Muscle layer of duodenum (tissue), 2 donors: ENCODE results near the gene ETV6.

Experiments used
- H3K27ac ChIP-seq: one replicate; pipeline ENCODE4 v1.7.0; 2013; ENCODE audit warnings: mild to moderate bottlenecking, low read length
- H3K27me3 ChIP-seq: one replicate; pipeline ENCODE4 v1.7.0; 2013; ENCODE audit warnings: low read depth, mild to moderate bottlenecking, control low read depth, low read length
- H3K36me3 ChIP-seq, 2 donors: one replicate each; pipeline ENCODE4 v1.7.0; 2013; ENCODE audit warnings: low read length in 2 of 2, control low read depth in 1 of 2, mild to moderate bottlenecking in 1 of 2; ENCODE audit not compliant: insufficient read depth in 2 of 2, control insufficient read depth in 1 of 2
- H3K4me1 ChIP-seq, 2 donors: one replicate each; pipeline ENCODE4 v1.7.0; 2013; ENCODE audit warnings: low read length in 2 of 2, mild to moderate bottlenecking in 2 of 2, control low read depth in 1 of 2, moderate library complexity in 1 of 2; ENCODE audit not compliant: insufficient read depth in 2 of 2, control insufficient read depth in 1 of 2
- H3K4me3 ChIP-seq, 2 donors: one replicate each; pipeline ENCODE4 v1.7.0; 2013; ENCODE audit warnings: low read length in 2 of 2, low read depth in 1 of 2, mild to moderate bottlenecking in 1 of 2
- H3K9me3 ChIP-seq, 2 donors: one replicate each; pipeline ENCODE4 v1.7.0; 2013; ENCODE audit warnings: low read length in 2 of 2, control low read depth in 1 of 2, mild to moderate bottlenecking in 1 of 2; ENCODE audit not compliant: control insufficient read depth in 1 of 2
- donor health status: healthy.

ETV6 gene

GRCh38 chr12:11730299-11731041, 81.0 kb downstream of the ETV6 start:
- no peaks in the 10 kb centered on the region for H3K9me3 ChIP-seq
- peak overlapping the region; percentile 36 for H3K27ac ChIP-seq
- peaks cover 23 to 33% of the 10 kb centered on the region in 2 donors for H3K4me1 ChIP-seq
- no peaks in the 10 kb centered on the region for H3K27me3 ChIP-seq
- H3K36me3 ChIP-seq: no peaks in the 10 kb centered on the region
- H3K4me3 ChIP-seq: no peak overlapping the region

GRCh38 chr12:11731042-11731357, 81.5 kb downstream of the ETV6 start:
- H3K9me3 ChIP-seq: no peaks in the 10 kb centered on the region
- H3K4me3 ChIP-seq: no peak overlapping the region
- peaks cover 23 to 33% of the 10 kb centered on the region in 2 donors for H3K4me1 ChIP-seq
- no peaks in the 10 kb centered on the region for H3K27me3 ChIP-seq
- H3K27ac ChIP-seq: peak overlapping the region; percentile 36
- H3K36me3 ChIP-seq: no peaks in the 10 kb centered on the region

- Histone ChIP-seq H3K27me3 (no peaks in the 10 kb centered on the region), H3K4me1 (peaks cover 26 to 33% of the 10 kb centered on the region in 2 donors), H3K36me3 (no peaks in the 10 kb centered on the region), H3K27ac (peak overlapping the region; percentile 36), H3K9me3 (no peaks in the 10 kb centered on the region), H3K4me3 (no peak overlapping the region)
Observed at GRCh38 chr12:11731455-11731854, 82.0 kb downstream of the ETV6 start.

GRCh38 chr12:11732023-11732422, 82.5 kb downstream of the ETV6 start:
- H3K9me3 ChIP-seq: no peaks in the 10 kb centered on the region
- peak overlapping the region; percentile 36 for H3K27ac ChIP-seq
- no peaks in the 10 kb centered on the region for H3K27me3 ChIP-seq
- no peaks in the 10 kb centered on the region for H3K36me3 ChIP-seq
- H3K4me1 ChIP-seq: peaks cover 22 to 28% of the 10 kb centered on the region in 2 donors
- no peak overlapping the region for H3K4me3 ChIP-seq

GRCh38 chr12:11732715-11733114, 83.2 kb downstream of the ETV6 start:
- Histone ChIP-seq H3K36me3 (no peaks in the 10 kb centered on the region), H3K27ac (no peak overlapping the region), H3K27me3 (no peaks in the 10 kb centered on the region), H3K4me1 (peaks cover 18 to 26% of the 10 kb centered on the region in 2 donors), H3K9me3 (no peaks in the 10 kb centered on the region), H3K4me3 (no peak overlapping the region)

- no peaks in the 10 kb centered on the region for H3K36me3 ChIP-seq
- H3K9me3 ChIP-seq: no peaks in the 10 kb centered on the region
- no peak overlapping the region for H3K27ac ChIP-seq
- peaks cover 11 to 26% of the 10 kb centered on the region in 2 donors for H3K4me1 ChIP-seq
- no peak overlapping the region for H3K4me3 ChIP-seq
- H3K27me3 ChIP-seq: no peaks in the 10 kb centered on the region
Observed at GRCh38 chr12:11734580-11735180, 85.2 kb downstream of the ETV6 start.

GRCh38 chr12:11738450-11738849, 89.0 kb downstream of the ETV6 start:
- Histone ChIP-seq H3K9me3 (no peaks in the 10 kb centered on the region), H3K27ac (no peak overlapping the region), H3K27me3 (no peaks in the 10 kb centered on the region), H3K4me1 (peaks cover 6 to 21% of the 10 kb centered on the region in 2 donors), H3K4me3 (no peak overlapping the region), H3K36me3 (no peaks in the 10 kb centered on the region)

GRCh38 chr12:11739980-11740577, 90.6 kb downstream of the ETV6 start:
- Histone ChIP-seq H3K27me3 (no peaks in the 10 kb centered on the region), H3K4me3 (no peak overlapping the region), H3K4me1 (peaks cover 6 to 32% of the 10 kb centered on the region in 2 donors), H3K36me3 (no peaks in the 10 kb centered on the region), H3K9me3 (no peaks in the 10 kb centered on the region), H3K27ac (no peak overlapping the region)

GRCh38 chr12:11741434-11742092, 92.1 kb downstream of the ETV6 start:
- no peak overlapping the region for H3K4me3 ChIP-seq
- no peaks in the 10 kb centered on the region for H3K27me3 ChIP-seq
- H3K9me3 ChIP-seq: no peaks in the 10 kb centered on the region
- no peak overlapping the region for H3K27ac ChIP-seq
- peaks cover 6 to 32% of the 10 kb centered on the region in 2 donors for H3K4me1 ChIP-seq
- H3K36me3 ChIP-seq: no peaks in the 10 kb centered on the region

- H3K9me3 ChIP-seq: no peaks in the 10 kb centered on the region
- H3K27me3 ChIP-seq: no peaks in the 10 kb centered on the region
- H3K27ac ChIP-seq: peak overlapping the region; percentile 10
- H3K36me3 ChIP-seq: no peaks in the 10 kb centered on the region
- H3K4me1 ChIP-seq: peaks cover 6 to 45% of the 10 kb centered on the region in 2 donors
- H3K4me3 ChIP-seq: no peak overlapping the region
Observed at GRCh38 chr12:11743423-11744409, 94.2 kb downstream of the ETV6 start.
